Activated CD4-positive, alpha-beta T cell treated with anti-CD3 and anti-CD28 coated beads for 36 hours (primary cell): ENCODE data around the gene RABGEF1. TPM values are rescaled to one million over a fixed set of nuclear protein-coding genes. Genes with fewer than 3 reads are reported as not detected.
"Not testable (repeated sequence)": the region's sequence is repeated elsewhere in the genome, so short reads cannot be mapped to it uniquely, and the experiment has no call there.

Experiments
- ATAC-seq: fragments of 200-7000 bp; cut with Tn5 transposase; one replicate; pipeline ENCODE4 v1.10.0; 2021; ENCODE audit warnings: mild to moderate bottlenecking, moderate library complexity
- CTCF ChIA-PET: fragments of 350-600 bp; sonication (Branson Sonifier 250); formaldehyde crosslinking; loops from one replicate; lab custom pipeline; 2021; ENCODE audit warnings: antibody characterized with exemption; lab: Charles Lee
- POLR2A ChIA-PET: fragments of 350-600 bp; sonication (Branson Sonifier 250); formaldehyde crosslinking; loops from one replicate; lab custom pipeline; 2021; ENCODE audit warnings: antibody characterized with exemption, inconsistent platforms; lab: Charles Lee
- DNase-seq: peaks from one replicate; pipeline ENCODE4 v3.0.0-alpha.2; 2020
- H3K27ac Mint-ChIP-seq: one replicate; pipeline ENCODE4 v1.8.0; 2021; ENCODE audit warnings: mixed read lengths
- H3K27me3 Mint-ChIP-seq: one replicate; pipeline ENCODE4 v1.8.0; 2021; ENCODE audit warnings: mixed read lengths
- H3K36me3 Mint-ChIP-seq: one replicate; pipeline ENCODE4 v1.8.0; 2021; ENCODE audit warnings: low read depth, mixed read lengths
- H3K4me1 Mint-ChIP-seq: one replicate; pipeline ENCODE4 v1.8.0; 2021; ENCODE audit warnings: mixed read lengths
- H3K4me3 Mint-ChIP-seq: one replicate; pipeline ENCODE4 v1.8.0; 2021; ENCODE audit warnings: mild to moderate bottlenecking, moderate library complexity, mixed read lengths
- H3K9me3 Mint-ChIP-seq: one replicate; pipeline ENCODE4 v1.8.0; 2021; ENCODE audit warnings: low read depth, mixed read lengths
- intact Hi-C, 2 experiments: fragments of 100-400 bp; cut with DNase I in 1 of 2; cut with micrococcal nuclease in 1 of 2; formaldehyde crosslinking; loops; one replicate each; pipeline versions ENCODE4 v1.14.2 to v1.15.1; 2022 to 2024; cut with DNase I, micrococcal nuclease
- total RNA-seq, 2 experiments: library from RNA; stranded (reverse); gene quantifications; one replicate each; pipeline ENCODE4 v1.2.3, GENCODE V29; 2021

The RABGEF1 gene
- total RNA-seq: 10 to 100 TPM; 19.3 to 22.5 TPM

DNA sequence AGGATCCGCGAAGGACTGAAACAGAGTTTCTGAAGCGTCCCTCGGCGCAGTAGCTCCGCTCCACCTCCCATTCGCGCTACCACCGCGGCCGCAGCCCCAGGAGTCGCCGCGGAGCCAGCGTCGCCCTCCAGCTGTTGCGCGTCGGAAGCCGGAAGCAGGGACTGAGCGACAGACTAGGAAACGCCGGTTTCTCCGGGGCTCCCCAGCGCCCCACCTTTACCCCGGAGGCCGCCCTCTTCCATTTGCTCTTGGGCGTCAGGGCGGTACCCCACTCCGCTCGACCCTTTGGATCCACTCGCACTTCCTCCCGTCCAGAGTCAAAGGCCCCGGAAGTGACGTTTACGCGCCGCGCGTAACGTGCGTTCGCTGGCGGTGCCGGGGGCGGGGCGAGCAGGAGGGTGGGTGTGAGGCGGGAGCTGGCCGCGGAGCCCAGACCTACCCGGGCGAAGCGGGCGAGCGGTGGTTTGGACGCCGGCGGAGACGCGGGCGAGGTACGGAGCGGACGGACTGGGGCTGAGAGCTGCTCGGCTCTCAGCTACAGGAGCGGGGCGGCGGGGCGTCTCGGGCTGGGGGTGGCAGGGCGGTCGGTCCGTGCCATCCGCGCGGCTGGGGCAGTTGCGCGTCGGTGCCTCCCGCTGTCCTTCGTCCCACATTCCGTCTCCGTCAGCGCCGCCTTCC, at the start of gene RABGEF1:
TSS of gene RABGEF1 (plus strand) at position 432 of the 678 bp plus-strand sequence. CDS start 31,167 bp downstream, outside the sequence.
- intact Hi-C loops: loop anchor here (1.0 to 10.0 kb wide), 14 partner anchors 58 to 1368 kb away; partner anchors contain the start of genes ASL (in 1 of the 2), KCTD7 (in 1 of the 2), TMEM248 (in 1 of the 2) and TYW1 (in 1 of the 2)
- ATAC-seq: peak; percentile 89
- ChIA-PET POLR2A (interaction anchor here (0.7 to 1.5 kb wide), 5 partner anchors 14 to 255 kb away, joined by 3 to 5 read pairs (median 4); partner anchors contain the start of gene SBDS), CTCF (no interaction called here)
- DNase-seq: peak; percentile 98
- H3K27ac Mint-ChIP-seq: peak within 1 kb of the TSS; percentile 91
- H3K4me1 Mint-ChIP-seq: peaks cover 34% of the 10 kb centered on the region
- H3K4me3 Mint-ChIP-seq: peak within 1 kb of the TSS; percentile 98
- peaks cover 13% of the 10 kb centered on the region for H3K9me3 Mint-ChIP-seq
- no peaks in the 10 kb centered on the region for H3K27me3 Mint-ChIP-seq
- H3K36me3 Mint-ChIP-seq: peaks cover 20% of the 10 kb centered on the region

GRCh38 chr7:66693331-66693730, 47.2 kb upstream of the RABGEF1 start:
- Mint-ChIP-seq H3K9me3 (peaks cover under 1% of the 10 kb centered on the region), H3K27ac (no peak overlapping the region), H3K27me3 (no peaks in the 10 kb centered on the region), H3K4me3 (no peak overlapping the region), H3K36me3 (peaks cover 3% of the 10 kb centered on the region), H3K4me1 (no peaks in the 10 kb centered on the region)
- DNase-seq (no peak), ATAC-seq (no peak)
- POLR2A ChIA-PET: no interaction called here
- intact Hi-C loops: no loop called here
- CTCF ChIA-PET: no interaction called here

GRCh38 chr7:66694286-66694685, 46.2 kb upstream of the RABGEF1 start:
- H3K27me3 Mint-ChIP-seq: no peaks in the 10 kb centered on the region
- POLR2A ChIA-PET: interaction anchor here (0.6 kb wide), 1 partner anchor 94 kb away, joined by 3 read pairs; no protein-coding TSS in a partner anchor
- no peak overlapping the region for H3K27ac Mint-ChIP-seq
- CTCF ChIA-PET: no interaction called here
- no peaks in the 10 kb centered on the region for H3K4me1 Mint-ChIP-seq
- no peaks in the 10 kb centered on the region for H3K9me3 Mint-ChIP-seq
- H3K4me3 Mint-ChIP-seq: no peak overlapping the region
- intact Hi-C loops: no loop called here
- no peak for ATAC-seq
- no peak for DNase-seq
- no peaks in the 10 kb centered on the region for H3K36me3 Mint-ChIP-seq

- H3K27me3 Mint-ChIP-seq, DNase-seq, ATAC-seq, intact Hi-C loops, H3K4me3 Mint-ChIP-seq, H3K9me3 Mint-ChIP-seq, H3K27ac Mint-ChIP-seq, H3K4me1 Mint-ChIP-seq, H3K36me3 Mint-ChIP-seq: not testable (repeated sequence)
- ChIA-PET CTCF (interaction anchor here (0.6 kb wide), 1 partner anchor 282 kb away, joined by 3 read pairs; no protein-coding TSS in a partner anchor), POLR2A (interaction anchor here (0.6 kb wide), 1 partner anchor 106 kb away, joined by 5 read pairs; no protein-coding TSS in a partner anchor)
These were observed 45.1 kb upstream of the RABGEF1 start for GRCh38 chr7:66695417-66695816.

GRCh38 chr7:66696134-66696533, 44.4 kb upstream of the RABGEF1 start:
- H3K4me3 Mint-ChIP-seq, intact Hi-C loops, H3K27ac Mint-ChIP-seq, DNase-seq, POLR2A ChIA-PET, H3K36me3 Mint-ChIP-seq, H3K27me3 Mint-ChIP-seq, H3K4me1 Mint-ChIP-seq, H3K9me3 Mint-ChIP-seq, ATAC-seq: not testable (repeated sequence)
- CTCF ChIA-PET: interaction anchor here (0.6 kb wide), 1 partner anchor 282 kb away, joined by 3 read pairs; no protein-coding TSS in a partner anchor

DNA sequence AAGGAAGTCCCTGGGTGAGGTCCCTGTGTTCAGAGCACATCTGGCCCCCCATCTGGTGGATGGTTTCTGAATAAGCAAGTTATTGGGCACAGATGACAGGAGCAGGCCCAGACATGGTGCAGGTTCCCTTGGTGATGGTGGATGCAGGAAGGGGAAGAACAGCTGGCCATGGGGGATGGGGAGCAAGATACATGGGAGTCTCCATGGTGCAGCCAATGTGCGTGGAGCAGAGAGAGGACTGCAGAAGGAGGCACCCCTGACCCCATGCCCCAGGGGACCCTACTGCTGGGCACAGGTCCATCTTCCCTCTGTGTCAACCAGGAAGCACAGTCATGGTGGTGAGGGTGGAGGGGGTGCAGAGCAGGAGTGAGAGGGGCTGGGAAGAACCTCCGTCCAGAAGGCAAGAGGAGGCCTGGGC, 43.8 kb upstream of the RABGEF1 start:
- Mint-ChIP-seq H3K27ac (no peak overlapping the region), H3K4me3 (no peak overlapping the region), H3K36me3 (no peaks in the 10 kb centered on the region), H3K9me3 (no peaks in the 10 kb centered on the region), H3K27me3 (no peaks in the 10 kb centered on the region), H3K4me1 (no peaks in the 10 kb centered on the region)
- ATAC-seq: no peak
- POLR2A ChIA-PET: no interaction called here
- DNase-seq: no peak
- intact Hi-C loops: no loop called here
- CTCF ChIA-PET: interaction anchor here (0.6 kb wide), 1 partner anchor 27 kb away, joined by 3 read pairs; no protein-coding TSS in a partner anchor

GRCh38 chr7:66697449-66698438, 42.8 kb upstream of the RABGEF1 start:
- ChIA-PET POLR2A (no interaction called here), CTCF (interaction anchor here (0.6 kb wide), 1 partner anchor 26 kb away, joined by 3 read pairs; no protein-coding TSS in a partner anchor)
- Mint-ChIP-seq H3K4me1 (no peaks in the 10 kb centered on the region), H3K27me3 (no peaks in the 10 kb centered on the region), H3K4me3 (no peak overlapping the region), H3K9me3 (no peaks in the 10 kb centered on the region), H3K36me3 (no peaks in the 10 kb centered on the region), H3K27ac (no peak overlapping the region)
- DNase-seq (no peak), ATAC-seq (no peak)
- intact Hi-C loops: no loop called here

DNA sequence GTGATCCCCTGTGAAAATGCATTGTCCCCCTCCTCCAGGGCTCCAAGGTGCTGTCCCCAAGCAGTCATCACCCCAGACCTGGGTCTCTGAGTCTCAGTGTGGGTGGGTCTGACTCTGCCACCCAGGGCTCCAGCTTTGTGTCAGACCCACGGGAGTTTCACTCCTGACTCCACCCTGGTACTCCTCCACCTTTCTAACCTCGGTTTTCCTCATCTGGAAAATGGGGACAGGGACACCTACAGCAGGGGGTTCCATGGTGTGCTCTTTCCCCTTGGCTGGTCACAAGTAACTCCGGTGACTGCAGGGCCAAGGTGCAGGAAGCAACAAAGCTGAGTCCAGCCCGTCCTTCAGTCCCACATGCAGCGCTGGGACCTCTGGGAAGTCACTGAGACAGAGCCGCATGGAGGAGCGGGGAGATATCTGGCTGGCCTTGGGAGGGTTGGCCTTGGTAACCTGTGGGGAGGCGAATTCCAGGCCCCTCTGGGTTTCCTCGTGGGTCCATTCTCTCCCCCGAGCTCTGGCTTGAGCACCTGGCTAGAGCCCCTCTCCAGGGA, 41.8 kb upstream of the RABGEF1 start:
- no peaks in the 10 kb centered on the region for H3K9me3 Mint-ChIP-seq
- no peaks in the 10 kb centered on the region for H3K4me1 Mint-ChIP-seq
- intact Hi-C loops: no loop called here
- DNase-seq (no peak), ATAC-seq (no peak)
- no peak overlapping the region for H3K27ac Mint-ChIP-seq
- no peaks in the 10 kb centered on the region for H3K27me3 Mint-ChIP-seq
- no peak overlapping the region for H3K4me3 Mint-ChIP-seq
- ChIA-PET POLR2A (no interaction called here), CTCF (no interaction called here)
- no peaks in the 10 kb centered on the region for H3K36me3 Mint-ChIP-seq

DNA sequence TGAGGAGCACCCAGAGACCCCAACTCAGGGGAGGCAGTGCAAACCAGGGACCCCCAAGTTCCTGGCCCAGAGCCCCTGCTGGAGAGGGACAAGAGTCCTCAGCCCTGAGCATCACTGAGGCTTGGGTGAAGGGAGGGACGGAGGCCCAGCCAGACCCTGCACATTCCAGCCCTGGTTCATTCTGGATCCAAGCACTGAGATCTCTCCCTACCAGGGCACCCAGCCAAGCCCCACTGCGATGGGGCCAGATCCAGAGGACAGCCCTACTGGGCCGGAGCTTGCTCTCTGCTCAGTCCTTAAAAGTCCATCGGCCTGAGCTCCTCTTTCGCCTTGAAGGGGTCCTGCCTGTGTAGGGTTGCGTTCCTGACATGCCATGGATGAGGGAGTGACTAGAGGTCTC, 40.5 kb upstream of the RABGEF1 start:
- H3K4me1 Mint-ChIP-seq: no peaks in the 10 kb centered on the region
- POLR2A ChIA-PET: no interaction called here
- no peak for ATAC-seq

GRCh38 chr7:66700633-66701131, 39.9 kb upstream of the RABGEF1 start:
- Mint-ChIP-seq H3K4me1 (no peaks in the 10 kb centered on the region), H3K9me3 (no peaks in the 10 kb centered on the region), H3K27me3 (no peaks in the 10 kb centered on the region), H3K27ac (no peak overlapping the region), H3K36me3 (no peaks in the 10 kb centered on the region), H3K4me3 (no peak overlapping the region)
- intact Hi-C loops: no loop called here
- DNase-seq (no peak), ATAC-seq (no peak)
- ChIA-PET POLR2A (no interaction called here), CTCF (interaction anchor here (0.6 kb wide), 1 partner anchor 670 kb away, joined by 3 read pairs; no protein-coding TSS in a partner anchor)

More for the DNA sequence above, 40.5 kb upstream of the RABGEF1 start:
- CTCF ChIA-PET: no interaction called here
- intact Hi-C loops: no loop called here
- Mint-ChIP-seq H3K27me3 (no peaks in the 10 kb centered on the region), H3K4me3 (no peak overlapping the region), H3K9me3 (no peaks in the 10 kb centered on the region), H3K27ac (no peak overlapping the region), H3K36me3 (no peaks in the 10 kb centered on the region)
- no peak for DNase-seq

GRCh38 chr7:66707825-66708224, 32.7 kb upstream of the RABGEF1 start:
- no peak overlapping the region for H3K27ac Mint-ChIP-seq
- no peak overlapping the region for H3K4me3 Mint-ChIP-seq

More at GRCh38 chr7:66707825-66708224, 32.7 kb upstream of the RABGEF1 start:
- DNase-seq (no peak), ATAC-seq (no peak)
- intact Hi-C loops: no loop called here
- POLR2A ChIA-PET: no interaction called here
- Mint-ChIP-seq H3K36me3 (peaks cover 12% of the 10 kb centered on the region), H3K9me3 (peaks cover 4% of the 10 kb centered on the region), H3K4me1 (no peaks in the 10 kb centered on the region), H3K27me3 (no peaks in the 10 kb centered on the region)
- CTCF ChIA-PET: interaction anchor here (0.6 kb wide), 1 partner anchor 21 kb away, joined by 3 read pairs; no protein-coding TSS in a partner anchor
